HG03460 (cell line): Measurements from ENCODE around the gene PXMP2.
"Not testable (repeated sequence)": the region's sequence is repeated elsewhere in the genome, so short reads cannot be mapped to it uniquely, and the experiment has no call there.

Source experiments
- ATAC-seq: cut with Tn5 transposase; IDR thresholded peaks from one replicate; pipeline ENCODE4 v1.9.1; 2021; ENCODE audit not compliant: unreplicated experiment

PXMP2 gene

GRCh38 chr12:132747395-132747794 is 60.0 kb downstream of the PXMP2 start:
- no peak for ATAC-seq

- ATAC-seq: no peak
Observed at GRCh38 chr12:132747896-132748295, 60.5 kb downstream of the PXMP2 start.

- no peak for ATAC-seq
Observed at GRCh38 chr12:132748319-132748718, 60.9 kb downstream of the PXMP2 start.

GRCh38 chr12:132753670-132754069 is 66.3 kb downstream of the PXMP2 start:
- not testable (repeated sequence) for ATAC-seq

- no peak for ATAC-seq
Observed at GRCh38 chr12:132754160-132754932, 67.0 kb downstream of the PXMP2 start.
